B cell (primary cell): ENCODE measurements around the gene NSUN2. TPM values are rescaled to one million over a fixed set of nuclear protein-coding genes. Genes with fewer than 3 reads are reported as not detected.

Experiments
- ATAC-seq: fragments of 200-7000 bp; cut with Tn5 transposase; one replicate; pipeline ENCODE4 v1.10.0; 2021; ENCODE audit warnings: low read depth, mild to moderate bottlenecking, moderate number of reproducible peaks, moderate library complexity
- CTCF ChIA-PET: fragments of 350-600 bp; sonication (Branson Sonifier 250); formaldehyde crosslinking; loops from one replicate; lab custom pipeline; 2021; ENCODE audit warnings: antibody characterized with exemption, inconsistent platforms; lab: Charles Lee
- POLR2A ChIA-PET: fragments of 350-600 bp; sonication (Branson Sonifier 250); formaldehyde crosslinking; loops from one replicate; lab custom pipeline; 2021; ENCODE audit warnings: antibody characterized with exemption; lab: Charles Lee
- DNase-seq: peaks from one replicate; pipeline ENCODE4 v3.0.0; 2013
- H2AFZ ChIP-seq: 2 replicates; pipeline ENCODE4 v1.6.1; 2012; ENCODE audit warnings: mild to moderate bottlenecking, low read depth, low read length; ENCODE audit not compliant: insufficient read depth, poor library complexity, severe bottlenecking
- H3K27ac ChIP-seq, 2 donors: 1 replicate in 1 of 2; 2 replicates in 1 of 2; pipeline ENCODE4 v1.5.1; 2012 to 2013; ENCODE audit warnings: low read length in 2 of 2, mild to moderate bottlenecking in 2 of 2, moderate library complexity in 1 of 2
- H3K27me3 ChIP-seq, 4 experiments: fragments of 200-600 bp in 1 of 4; sonication (generic) in 1 of 4; replicated peaks in 1 of 4; 1 replicate in 2 of 4; 2 replicates in 2 of 4; pipeline versions ENCODE4 v1.6.1 to v1.7.0; 2013 to 2016; ENCODE audit warnings: low read length in 3 of 4, mild to moderate bottlenecking in 2 of 4, mixed read lengths in 1 of 4, moderate library complexity in 1 of 4; ENCODE audit not compliant: insufficient read depth in 4 of 4, control insufficient read depth in 3 of 4; ENCODE audit errors: control extremely low read depth in 1 of 4
- H3K36me3 ChIP-seq, 2 experiments: replicated peaks in 1 of 2; 1 replicate in 1 of 2; 2 replicates in 1 of 2; pipeline versions ENCODE4 v1.6.1 to v1.7.1; 2013; ENCODE audit warnings: low read length in 1 of 2; ENCODE audit not compliant: insufficient read depth in 2 of 2, control insufficient read depth in 1 of 2; ENCODE audit errors: control extremely low read depth in 1 of 2, extremely low read depth in 1 of 2
- H3K4me1 ChIP-seq, 2 donors: fragments of 200-600 bp in 1 of 2; sonication (generic) in 1 of 2; 1 replicate in 1 of 2; 2 replicates in 1 of 2; pipeline versions ENCODE4 v1.5.1 to v1.6.1; 2013 to 2017; ENCODE audit warnings: low read length in 2 of 2; ENCODE audit not compliant: control insufficient read depth in 2 of 2, insufficient read depth in 2 of 2
- H3K4me2 ChIP-seq: replicated peaks from 2 replicates; pipeline ENCODE3; 2012; ENCODE audit warnings: mild to moderate bottlenecking, low read depth, low read length; ENCODE audit not compliant: poor library complexity, severe bottlenecking
- H3K4me3 ChIP-seq, 5 experiments: fragments of 200-600 bp in 1 of 5; sonication (generic) in 1 of 5; 1 replicate in 3 of 5; 2 replicates in 2 of 5; pipeline versions ENCODE4 v1.5.1 to v1.7.0; 2011 to 2016; ENCODE audit warnings: low read length in 4 of 5, mild to moderate bottlenecking in 4 of 5, low read depth in 2 of 5, control low read depth in 1 of 5, moderate library complexity in 1 of 5; ENCODE audit not compliant: insufficient read depth in 1 of 5; ENCODE audit errors: control extremely low read depth in 1 of 5, extremely low read depth in 1 of 5
- H3K79me2 ChIP-seq: fragments of 200-600 bp; sonication (generic); one replicate; pipeline ENCODE4 v1.6.0; 2016; ENCODE audit warnings: low read length; ENCODE audit not compliant: control insufficient read depth, insufficient read depth
- H3K9ac ChIP-seq: fragments of 200-600 bp; sonication (generic); 2 replicates; pipeline ENCODE4 v1.6.1; 2017; ENCODE audit warnings: mild to moderate bottlenecking, low read length, moderate library complexity
- H3K9me3 ChIP-seq, 3 donors: one replicate each; pipeline versions ENCODE4 v1.6.1 to v1.7.1; 2013; ENCODE audit warnings: low read length in 2 of 3; ENCODE audit not compliant: control insufficient read depth in 2 of 3, insufficient read depth in 1 of 3; ENCODE audit errors: control extremely low read depth in 1 of 3
- H4K20me1 ChIP-seq: 2 replicates; pipeline ENCODE4 v1.6.0; 2012; ENCODE audit warnings: mild to moderate bottlenecking, low read length; ENCODE audit not compliant: insufficient read depth, control insufficient read depth, poor library complexity, severe bottlenecking
- H3K27ac Mint-ChIP-seq: one replicate; pipeline ENCODE4 v1.8.0; 2021; ENCODE audit warnings: mixed read lengths
- H3K27me3 Mint-ChIP-seq: one replicate; pipeline ENCODE4 v1.8.0; 2021; ENCODE audit warnings: mixed read lengths
- H3K4me1 Mint-ChIP-seq: one replicate; pipeline ENCODE4 v1.8.0; 2021; ENCODE audit warnings: mixed read lengths
- H3K4me3 Mint-ChIP-seq: one replicate; pipeline ENCODE4 v1.8.0; 2021; ENCODE audit warnings: mixed read lengths
- H3K9me3 Mint-ChIP-seq: one replicate; pipeline ENCODE4 v1.8.0; 2022; ENCODE audit warnings: mixed read lengths; ENCODE audit not compliant: insufficient read depth
- CTCF ChIP-seq: fragments of 200-600 bp; IDR thresholded peaks from one replicate; pipeline ENCODE4 v1.8.0; 2022; ENCODE audit warnings: antibody characterized with exemption, mild to moderate bottlenecking
- EZH2 ChIP-seq: IDR thresholded peaks from 2 replicates; pipeline ENCODE4 v1.6.1; 2012; ENCODE audit warnings: borderline replicate concordance, low read depth, mild to moderate bottlenecking, moderate library complexity, low read length; ENCODE audit not compliant: insufficient read depth, poor library complexity, severe bottlenecking
- WGBS: methylation state at CpG from one replicate; pipeline ENCODE4 v1.1.5; 2013; ENCODE audit warnings: missing lambda C conversion rate; ENCODE audit not compliant: insufficient coverage; 5-methylcytosine and 5-hydroxymethylcytosine counted together
- intact Hi-C: fragments of 100-400 bp; cut with micrococcal nuclease; formaldehyde crosslinking; loops from one replicate; pipeline ENCODE4 v1.10.0; 2022
- polyA plus RNA-seq: library from polyadenylated mRNA; depleted of rRNA; stranded (reverse); fragments of >200 nt; gene quantifications from 2 replicates; pipeline ENCODE4 v1.2.3, GENCODE V29; 2012
- total RNA-seq, 2 donors: library from RNA; stranded (reverse); fragments of 120-200 nt in 1 of 2; gene quantifications; 1 replicate in 1 of 2; 2 replicates in 1 of 2; pipeline versions ENCODE4 v1.2.3 to v1.2.4, GENCODE V29; 2013 to 2022

Gene NSUN2
- total and polyA plus RNA-seq, 2 donors (not counting 1 experiment from before 2014, with no cell fraction given), result 58.8 to 85.0 TPM

GRCh38 chr5:6633469-6634245, 813 bp upstream of the NSUN2 start:
- peaks cover 16 to 28% of the 10 kb centered on the region in 2 donors for H3K4me1 ChIP-seq
- peak overlapping the region; percentile 99 for H3K4me2 ChIP-seq
- H3K4me3 Mint-ChIP-seq, result peak overlapping the region; percentile 95
- H3K9ac ChIP-seq, result peak overlapping the region; percentile 85
- CTCF ChIA-PET, result interaction anchor here (0.9 to 1.9 kb wide), 9 partner anchors 23 to 1212 kb away, joined by 3 to 19 read pairs (median 4); partner anchors contain the start of gene ICE1
- intact Hi-C loops, result loop anchor here (1.0 to 5.0 kb wide), 6 partner anchors 27 to 1235 kb away; partner anchors contain the start of genes FASTKD3, MTRR and TENT4A
- H3K79me2 ChIP-seq, result peaks cover 91% of the 10 kb centered on the region
- peaks cover 38% of the 10 kb centered on the region for H3K4me1 Mint-ChIP-seq
- no peaks in the 10 kb centered on the region for H3K27me3 ChIP-seq
- peak overlapping the region in 1 of 2 donors; percentile 99 for H3K27ac ChIP-seq
- ATAC-seq (peak; percentile 46), DNase-seq (no peak)
- TF ChIP-seq EZH2, result no peak
- no peak for TF ChIP-seq CTCF
- peak overlapping the region; percentile 99 for H3K27ac Mint-ChIP-seq
- under 1% methylated on average over 73 of the region's 75 CpGs for WGBS
- H3K9me3 Mint-ChIP-seq, result no peaks in the 10 kb centered on the region
- peaks cover 38% of the 10 kb centered on the region for H4K20me1 ChIP-seq
- POLR2A ChIA-PET, result interaction anchor here (0.8 to 1.9 kb wide), 6 partner anchors 27 to 1212 kb away, joined by 3 to 12 read pairs (median 4); partner anchors contain the start of genes ICE1, MED10 and TENT4A
- peak overlapping the region; percentile 97 for H2AFZ ChIP-seq
- H3K4me3 ChIP-seq, result peak overlapping the region; percentile 25 to 91 (median 84)
- no peaks in the 10 kb centered on the region for H3K9me3 ChIP-seq
- no peaks in the 10 kb centered on the region for H3K27me3 Mint-ChIP-seq
- peaks cover 1 to 21% of the 10 kb centered on the region in 2 experiments for H3K36me3 ChIP-seq
